Measurements from ENCODE around the gene RNF214. TPM values are rescaled to one million over a fixed set of nuclear protein-coding genes. Genes with fewer than 3 reads are reported as not detected.
"Not testable (repeated sequence)": the region's sequence is repeated elsewhere in the genome, so short reads cannot be mapped to it uniquely, and the experiment has no call there.

The RNF214 gene
- total RNA-seq, 2 donors from 2014 or later: 9.4 to 24.8 TPM

DNA sequence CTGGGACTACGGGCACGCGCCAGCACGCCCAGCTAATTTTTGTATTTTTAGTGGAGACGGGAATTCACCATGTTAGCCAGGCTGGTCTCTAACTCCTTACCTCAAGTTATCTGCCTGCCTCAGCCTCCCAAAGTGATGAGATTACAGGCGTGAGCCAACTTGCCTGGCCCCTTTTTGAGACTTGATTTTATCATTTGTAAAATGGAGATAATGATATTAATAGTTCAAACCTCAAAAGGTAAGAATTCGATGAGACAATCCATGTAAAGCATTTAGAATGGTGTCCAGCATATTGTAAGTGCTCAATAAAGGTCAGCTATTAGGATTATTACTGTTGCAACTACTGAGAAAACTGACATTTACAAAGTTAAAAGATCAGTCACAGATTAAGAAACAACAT lies 86.3 kb downstream of the RNF214 start:
- Histone ChIP-seq H3K27ac (no peak overlapping the region), H3K9me3 (no peaks in the 10 kb centered on the region), H3K36me3 (no peaks in the 10 kb centered on the region), H3K27me3 (replicated peaks; ENCODE audit: insufficient read depth) (no peaks in the 10 kb centered on the region), H3K4me1 (replicated peaks) (peaks cover 10% of the 10 kb centered on the region), H3K4me3 (no peak overlapping the region)
- intact Hi-C loops (cut with DNase I): no loop called here
- no peak for TF ChIP-seq CTCF (IDR thresholded peaks at IDR 0.05)
- no peak for TF ChIP-seq POLR2A (IDR thresholded peaks at IDR 0.05)
- no peak for TF ChIP-seq POLR2AphosphoS5 (IDR thresholded peaks at IDR 0.05)
- 83% methylated on average over 7 of the region's 7 CpGs for WGBS
- no peak for DNase-seq (ENCODE audit: low spot score)

GRCh38 chr11:117319214-117319840 lies 86.9 kb downstream of the RNF214 start:
- TF ChIP-seq CTCF (IDR thresholded peaks at IDR 0.05) (no peak), POLR2A (IDR thresholded peaks at IDR 0.05) (no peak), POLR2AphosphoS5 (IDR thresholded peaks at IDR 0.05) (no peak)
- Histone ChIP-seq H3K27ac (no peak overlapping the region), H3K27me3 (replicated peaks; ENCODE audit: insufficient read depth) (no peaks in the 10 kb centered on the region), H3K9me3 (no peaks in the 10 kb centered on the region), H3K36me3 (no peaks in the 10 kb centered on the region), H3K4me1 (replicated peaks) (peaks cover 10% of the 10 kb centered on the region), H3K4me3 (no peak overlapping the region)
- DNase-seq (ENCODE audit: low spot score): no peak
- 75% methylated on average over 5 of the region's 5 CpGs for WGBS
- intact Hi-C loops (cut with DNase I): no loop called here

DNA sequence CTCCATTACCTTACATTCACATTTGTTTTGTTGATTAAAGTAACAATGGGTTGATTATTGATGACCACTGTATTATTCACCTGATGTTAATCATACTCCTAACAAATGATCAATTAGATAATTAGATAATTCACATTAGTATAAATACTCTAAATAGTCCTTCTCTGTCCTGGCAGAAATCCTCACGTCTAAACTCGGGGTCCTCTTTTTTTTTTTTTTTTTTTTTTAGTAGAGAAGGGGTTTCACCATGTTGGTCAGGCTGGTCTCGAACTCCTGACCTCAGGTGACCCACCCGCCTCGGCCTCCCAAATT lies 94.7 kb downstream of the RNF214 start:
- H3K27me3 ChIP-seq (replicated peaks; ENCODE audit: insufficient read depth); H3K9me3 ChIP-seq; H3K4me1 ChIP-seq (replicated peaks); H3K27ac ChIP-seq; DNase-seq (ENCODE audit: low spot score); intact Hi-C loops (cut with DNase I); H3K36me3 ChIP-seq: not testable (repeated sequence)
- whole genome bisulfite sequencing: 18% methylated on average over 5 of the region's 5 CpGs
- peak overlapping the region; percentile 68 to 86 for H3K4me3 ChIP-seq

GRCh38 chr11:117327567-117328374 lies 95.3 kb downstream of the RNF214 start, which contains the start of gene CEP164:
TSS of gene CEP164 (plus strand) at chr11:117327854. CDS start at chr11:117338587, 10,733 bp downstream.
- intact Hi-C loops (cut with DNase I): no loop called here
- peak; percentile 96 for DNase-seq (ENCODE audit: low spot score)
- under 1% methylated on average over 64 of the region's 64 CpGs for WGBS

More at GRCh38 chr11:117327567-117328374, 95.3 kb downstream of the RNF214 start, which contains the start of gene CEP164:
- Histone ChIP-seq H3K27me3 (replicated peaks; ENCODE audit: insufficient read depth) (no peaks in the 10 kb centered on the region), H3K4me3 (peak within 1 kb of the TSS; percentile 68 to 86), H3K36me3 (no peaks in the 10 kb centered on the region), H3K4me1 (replicated peaks) (no peaks in the 10 kb centered on the region), H3K9me3 (no peaks in the 10 kb centered on the region), H3K27ac (peak within 1 kb of the TSS; percentile 89 to 91)
- peak; percentile 44 for TF ChIP-seq POLR2A (IDR thresholded peaks at IDR 0.05)
- peak; percentile 92 for TF ChIP-seq POLR2AphosphoS5 (IDR thresholded peaks at IDR 0.05)
- no peak for TF ChIP-seq CTCF (IDR thresholded peaks at IDR 0.05)

Data from prostate gland (tissue), 2 donors.